Osteocyte (in vitro differentiated cells): ENCODE results near the gene TRIP13. TPM values are rescaled to one million over a fixed set of nuclear protein-coding genes. Genes with fewer than 3 reads are reported as not detected.

Experiments used
- DNase-seq: peaks from one replicate; pipeline ENCODE4 v3.0.0; 2021; ENCODE audit warnings: mixed read lengths; ENCODE audit not compliant: unreplicated experiment; ENCODE audit errors: extremely low spot score
- H3K27ac Mint-ChIP-seq: one replicate; pipeline ENCODE4 v1.8.0; 2021; ENCODE audit warnings: mild to moderate bottlenecking, mixed read lengths; ENCODE audit not compliant: unreplicated experiment
- H3K27me3 Mint-ChIP-seq: one replicate; pipeline ENCODE4 v1.8.0; 2021; ENCODE audit warnings: mixed read lengths; ENCODE audit not compliant: unreplicated experiment
- H3K36me3 Mint-ChIP-seq: one replicate; pipeline ENCODE4 v1.8.0; 2021; ENCODE audit warnings: mixed read lengths; ENCODE audit not compliant: unreplicated experiment
- H3K4me1 Mint-ChIP-seq: one replicate; pipeline ENCODE4 v1.8.0; 2021; ENCODE audit warnings: mixed read lengths; ENCODE audit not compliant: unreplicated experiment
- H3K4me3 Mint-ChIP-seq: one replicate; pipeline ENCODE4 v1.8.0; 2021; ENCODE audit warnings: mild to moderate bottlenecking, moderate library complexity, mixed read lengths; ENCODE audit not compliant: unreplicated experiment
- H3K9me3 Mint-ChIP-seq: one replicate; pipeline ENCODE4 v1.8.0; 2021; ENCODE audit warnings: mixed read lengths; ENCODE audit not compliant: unreplicated experiment
- total RNA-seq: library from RNA; stranded (reverse); gene quantifications from 2 replicates; pipeline ENCODE4 v1.2.1, GENCODE V29; 2021
- TF ChIP-seq, protein P1 (sequence below): fragments of 200-600 bp; sonication (generic); IDR thresholded peaks from 2 replicates; pipeline ENCODE4 v1.5.0; 2021; ENCODE audit warnings: antibody characterized with exemption, mild to moderate bottlenecking, moderate library complexity

TRIP13 gene
- total RNA-seq, 1 donor from 2014 or later = 6.9 TPM

DNA sequence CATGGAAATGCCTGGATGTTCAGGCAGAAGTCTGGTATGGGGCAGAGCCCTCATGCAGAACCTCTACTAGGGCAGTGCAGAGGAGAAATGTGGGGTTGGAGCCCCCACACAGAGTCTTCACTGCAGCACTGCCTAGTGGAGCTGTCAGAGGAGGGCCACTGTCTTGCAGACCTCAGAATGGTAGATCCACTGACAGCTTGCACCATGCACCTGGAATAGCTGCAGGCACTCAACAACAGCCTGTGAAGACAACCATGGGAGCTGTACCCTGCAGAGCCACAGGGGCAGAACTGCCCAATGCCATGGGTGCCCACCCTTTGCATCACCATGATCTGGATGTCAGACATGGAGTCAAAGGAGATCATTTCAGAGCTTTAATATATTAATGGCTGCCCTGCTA is 36.9 kb downstream of the TRIP13 start:
- TF ChIP-seq, protein P1, sequence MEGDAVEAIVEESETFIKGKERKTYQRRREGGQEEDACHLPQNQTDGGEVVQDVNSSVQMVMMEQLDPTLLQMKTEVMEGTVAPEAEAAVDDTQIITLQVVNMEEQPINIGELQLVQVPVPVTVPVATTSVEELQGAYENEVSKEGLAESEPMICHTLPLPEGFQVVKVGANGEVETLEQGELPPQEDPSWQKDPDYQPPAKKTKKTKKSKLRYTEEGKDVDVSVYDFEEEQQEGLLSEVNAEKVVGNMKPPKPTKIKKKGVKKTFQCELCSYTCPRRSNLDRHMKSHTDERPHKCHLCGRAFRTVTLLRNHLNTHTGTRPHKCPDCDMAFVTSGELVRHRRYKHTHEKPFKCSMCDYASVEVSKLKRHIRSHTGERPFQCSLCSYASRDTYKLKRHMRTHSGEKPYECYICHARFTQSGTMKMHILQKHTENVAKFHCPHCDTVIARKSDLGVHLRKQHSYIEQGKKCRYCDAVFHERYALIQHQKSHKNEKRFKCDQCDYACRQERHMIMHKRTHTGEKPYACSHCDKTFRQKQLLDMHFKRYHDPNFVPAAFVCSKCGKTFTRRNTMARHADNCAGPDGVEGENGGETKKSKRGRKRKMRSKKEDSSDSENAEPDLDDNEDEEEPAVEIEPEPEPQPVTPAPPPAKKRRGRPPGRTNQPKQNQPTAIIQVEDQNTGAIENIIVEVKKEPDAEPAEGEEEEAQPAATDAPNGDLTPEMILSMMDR = no peak
- H3K27ac Mint-ChIP-seq = no peak overlapping the region
- no peaks in the 10 kb centered on the region for H3K9me3 Mint-ChIP-seq
- DNase-seq = peak; percentile 68
- H3K4me1 Mint-ChIP-seq = no peaks in the 10 kb centered on the region
- H3K36me3 Mint-ChIP-seq = no peaks in the 10 kb centered on the region
- no peak overlapping the region for H3K4me3 Mint-ChIP-seq
- peaks cover 24% of the 10 kb centered on the region for H3K27me3 Mint-ChIP-seq

DNA sequence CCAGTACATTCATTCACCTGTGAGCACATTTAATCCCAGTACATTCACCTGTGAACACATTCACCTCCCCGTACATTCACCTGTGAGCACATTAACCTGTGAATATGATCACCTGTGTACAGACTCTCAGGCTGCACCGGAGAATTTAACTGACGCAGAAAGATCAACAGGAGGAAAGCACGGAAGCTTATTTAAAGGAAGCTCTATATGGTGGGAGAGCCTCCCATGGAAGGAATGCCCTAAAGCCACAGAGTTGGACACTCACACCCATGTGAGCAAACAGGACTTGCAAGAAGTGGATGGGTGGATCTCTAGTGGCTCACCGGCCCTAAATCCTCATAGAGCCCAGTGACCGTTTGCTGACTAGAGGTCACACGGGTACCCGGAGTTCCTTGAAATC is 38.2 kb downstream of the TRIP13 start:
- no peak overlapping the region for H3K27ac Mint-ChIP-seq
- no peak overlapping the region for H3K4me3 Mint-ChIP-seq
- H3K4me1 Mint-ChIP-seq = no peaks in the 10 kb centered on the region
- H3K9me3 Mint-ChIP-seq = no peaks in the 10 kb centered on the region
- H3K36me3 Mint-ChIP-seq = no peaks in the 10 kb centered on the region
- peaks cover 32% of the 10 kb centered on the region for H3K27me3 Mint-ChIP-seq
- TF ChIP-seq, protein P1 = no peak
- peak; percentile 32 for DNase-seq

DNA sequence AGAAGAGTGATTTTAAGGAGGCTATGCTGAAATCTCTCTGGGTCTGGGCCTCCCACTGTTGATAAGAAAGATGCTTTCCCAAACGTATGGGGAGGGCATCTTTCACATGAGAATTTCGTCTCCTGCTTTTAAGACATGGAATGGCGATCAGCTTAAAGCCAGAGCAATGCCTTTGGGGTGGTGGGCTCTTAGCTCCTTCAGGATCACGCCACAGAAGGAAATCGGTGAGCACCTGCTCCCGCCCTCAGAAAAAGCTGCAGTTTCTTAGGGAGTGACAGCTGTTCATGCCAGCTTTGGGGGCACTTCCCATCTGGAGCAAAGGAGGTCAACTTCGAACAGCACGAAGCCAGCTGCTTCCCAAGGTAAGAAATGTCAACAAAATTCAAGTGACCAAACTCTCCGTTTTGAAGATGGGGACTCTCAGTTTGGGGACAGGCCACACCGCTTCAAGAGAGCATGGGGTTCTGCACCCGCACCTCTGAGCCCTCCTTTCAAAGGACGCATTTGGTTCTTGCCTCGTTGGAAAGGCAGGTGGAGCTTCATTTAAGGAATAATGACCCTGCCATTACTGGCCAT is 39.0 kb downstream of the TRIP13 start:
- peak; percentile 51 for DNase-seq
- H3K9me3 Mint-ChIP-seq = no peaks in the 10 kb centered on the region
- no peaks in the 10 kb centered on the region for H3K4me1 Mint-ChIP-seq
- H3K36me3 Mint-ChIP-seq = no peaks in the 10 kb centered on the region
- H3K27me3 Mint-ChIP-seq = peaks cover 37% of the 10 kb centered on the region
- no peak overlapping the region for H3K27ac Mint-ChIP-seq
- no peak overlapping the region for H3K4me3 Mint-ChIP-seq
- TF ChIP-seq, protein P1 = no peak

DNA sequence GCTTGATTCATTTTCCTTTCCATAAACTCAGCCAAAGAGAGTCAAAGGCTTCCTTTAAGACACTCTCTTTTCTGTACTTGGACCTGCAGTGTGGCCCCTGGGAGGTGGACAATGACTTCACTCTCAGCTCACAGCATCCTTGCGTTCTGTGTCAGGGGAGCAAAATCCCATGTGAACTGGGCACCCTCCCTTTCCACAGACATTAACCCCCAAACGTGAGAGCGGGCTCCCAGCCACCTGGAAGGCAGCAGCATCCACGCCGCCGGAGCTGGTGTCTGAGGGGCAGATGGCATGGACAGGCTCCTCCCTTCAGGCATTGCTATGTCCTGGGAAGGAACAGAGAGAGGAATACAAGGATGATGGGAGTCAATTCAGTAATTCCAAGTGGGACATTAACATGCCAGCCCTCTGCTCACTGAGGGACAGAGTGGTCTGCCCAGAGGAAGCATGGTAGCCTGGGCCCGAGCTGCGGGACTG is 39.5 kb downstream of the TRIP13 start:
- H3K27ac Mint-ChIP-seq = no peak overlapping the region
- H3K4me3 Mint-ChIP-seq = no peak overlapping the region
- H3K4me1 Mint-ChIP-seq = no peaks in the 10 kb centered on the region
- H3K27me3 Mint-ChIP-seq = peaks cover 42% of the 10 kb centered on the region
- TF ChIP-seq, protein P1 = no peak
- H3K36me3 Mint-ChIP-seq = no peaks in the 10 kb centered on the region
- H3K9me3 Mint-ChIP-seq = no peaks in the 10 kb centered on the region
- DNase-seq = peak; percentile 79

DNA sequence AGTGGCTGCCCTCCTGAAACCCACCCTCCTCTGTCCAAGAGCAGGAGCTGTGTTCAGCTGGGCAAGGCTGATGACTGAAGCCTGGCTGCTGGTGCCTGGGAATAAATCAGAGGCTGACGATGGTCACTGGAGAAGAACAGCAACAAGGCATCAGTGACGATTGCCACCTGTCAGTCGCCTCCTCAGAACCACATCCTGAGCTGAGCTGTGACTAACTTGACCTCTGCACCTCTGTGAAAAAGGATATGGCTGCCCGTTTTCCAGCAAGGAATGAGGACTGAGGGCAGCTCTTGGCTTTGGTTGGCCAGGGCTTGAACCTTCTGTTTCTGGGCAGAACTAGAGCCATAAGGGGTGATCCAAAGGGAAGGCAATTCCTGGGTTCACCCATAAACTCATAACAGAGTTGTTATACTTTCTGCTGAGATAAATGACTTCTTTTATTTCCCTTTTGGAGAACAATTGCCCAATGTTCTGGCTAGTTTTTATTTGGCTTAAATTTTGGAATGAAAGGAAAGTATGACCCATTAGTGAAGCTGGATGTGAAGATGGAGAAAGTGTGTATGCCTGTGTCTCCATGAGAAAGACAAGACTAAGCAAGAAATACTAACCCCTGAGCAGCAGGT is 40.1 kb downstream of the TRIP13 start:
- no peak for DNase-seq
- no peak overlapping the region for H3K4me3 Mint-ChIP-seq
- peaks cover 45% of the 10 kb centered on the region for H3K27me3 Mint-ChIP-seq
- H3K27ac Mint-ChIP-seq = no peak overlapping the region
- H3K4me1 Mint-ChIP-seq = no peaks in the 10 kb centered on the region
- no peaks in the 10 kb centered on the region for H3K9me3 Mint-ChIP-seq
- no peaks in the 10 kb centered on the region for H3K36me3 Mint-ChIP-seq
- TF ChIP-seq, protein P1 = no peak
